NCI-H82 (cell line): ENCODE data around the gene LRRC75A.
"Not testable (repeated sequence)": the region's sequence is repeated elsewhere in the genome, so short reads cannot be mapped to it uniquely, and the experiment has no call there.

Experiments
- DNase-seq: peaks from one replicate; lab custom pipeline; 2025; lab: John Stamatoyannopoulos, UW

The LRRC75A gene

DNA sequence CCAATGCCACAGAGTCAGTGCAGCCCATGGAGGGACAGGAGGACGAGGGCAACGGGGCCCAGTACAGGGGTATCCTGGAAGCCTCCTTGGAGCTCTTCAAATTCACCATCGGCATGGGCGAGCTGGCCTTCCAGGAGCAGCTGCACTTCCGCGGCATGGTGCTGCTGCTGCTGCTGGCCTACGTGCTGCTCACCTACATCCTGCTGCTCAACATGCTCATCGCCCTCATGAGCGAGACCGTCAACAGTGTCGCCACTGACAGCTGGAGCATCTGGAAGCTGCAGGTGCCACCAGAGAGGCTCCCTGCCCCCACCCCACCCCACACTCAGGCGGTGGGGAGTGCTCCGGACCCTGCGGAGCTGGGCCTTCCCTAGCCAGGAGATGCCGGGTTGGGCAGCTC lies 60.0 kb downstream of the LRRC75A start:
- DNase-seq: no peak

DNA sequence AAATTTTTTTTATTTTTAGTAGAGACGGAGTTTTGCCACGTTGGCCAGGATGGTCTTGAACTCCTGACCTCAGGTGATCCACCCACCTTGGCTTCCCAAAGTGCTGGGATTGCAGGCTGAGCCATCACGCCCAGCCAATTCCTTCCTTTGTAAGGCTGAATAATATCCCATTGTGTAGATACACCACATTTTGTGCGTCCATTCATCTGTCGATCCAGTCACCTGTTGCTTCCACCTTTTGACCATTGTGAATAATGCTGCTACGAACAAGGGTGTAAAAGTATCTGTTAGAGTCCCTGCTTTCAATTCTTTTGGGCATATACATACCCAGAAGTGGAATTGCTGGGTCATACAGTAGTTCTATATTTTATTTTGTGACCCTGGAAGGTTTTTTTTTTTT lies 61.3 kb downstream of the LRRC75A start:
- no peak for DNase-seq

DNA sequence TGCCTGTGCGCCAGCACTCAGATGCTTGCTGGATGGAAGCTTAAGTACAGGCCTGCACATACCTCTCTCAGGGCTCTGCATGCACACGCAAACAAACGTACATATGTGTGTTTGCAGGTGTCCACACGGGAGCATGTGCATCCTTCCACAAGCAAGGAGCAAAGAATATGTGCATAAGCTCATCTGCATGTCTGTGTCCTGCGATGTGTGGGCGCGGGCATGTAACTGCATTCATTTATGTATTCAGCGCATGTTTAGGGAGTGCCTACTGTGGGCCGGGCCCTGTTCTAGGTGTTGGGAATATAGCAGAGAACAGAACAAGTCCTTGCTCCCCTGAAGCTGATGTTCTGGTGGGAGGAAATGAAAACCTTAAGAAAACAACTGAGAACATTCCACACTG lies 62.9 kb downstream of the LRRC75A start:
- DNase-seq: no peak

DNA sequence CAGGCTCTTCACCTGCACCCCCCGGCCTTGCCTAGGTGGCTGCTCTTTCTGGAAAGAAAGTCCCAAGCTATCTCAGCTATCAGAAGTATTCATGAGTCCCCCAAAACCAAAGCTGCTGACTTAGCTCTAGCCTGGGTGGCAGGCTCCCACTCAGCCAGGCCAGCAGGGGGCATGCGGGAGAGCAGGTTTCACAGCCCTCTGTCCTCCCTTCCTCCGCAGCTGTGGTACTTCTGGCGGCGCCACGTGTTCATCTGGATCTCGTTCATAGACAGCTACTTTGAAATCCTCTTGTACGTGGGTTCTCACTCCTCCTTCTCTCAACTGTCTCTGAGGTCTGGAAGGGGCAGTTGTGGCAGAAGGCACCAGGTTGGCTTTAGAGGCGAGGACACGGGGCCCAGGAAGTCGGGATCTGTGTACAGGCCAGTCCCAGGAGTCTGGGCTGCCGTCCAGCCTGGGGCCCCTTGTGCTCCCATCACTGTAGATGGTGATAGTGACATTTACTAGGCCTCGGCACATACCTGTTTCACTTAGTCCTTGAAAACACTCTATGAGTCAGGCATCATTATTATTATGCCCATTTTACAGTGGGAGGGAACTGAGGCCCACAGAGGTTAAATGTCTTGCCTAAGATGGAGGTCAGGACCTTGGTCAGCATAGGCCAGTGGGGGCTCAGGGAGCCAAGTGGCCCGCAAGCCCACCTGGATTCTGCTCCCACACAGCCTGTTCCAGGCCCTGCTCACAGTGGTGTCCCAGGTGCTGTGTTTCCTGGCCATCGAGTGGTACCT lies 63.7 kb downstream of the LRRC75A start:
- DNase-seq: peak; percentile 94

DNA sequence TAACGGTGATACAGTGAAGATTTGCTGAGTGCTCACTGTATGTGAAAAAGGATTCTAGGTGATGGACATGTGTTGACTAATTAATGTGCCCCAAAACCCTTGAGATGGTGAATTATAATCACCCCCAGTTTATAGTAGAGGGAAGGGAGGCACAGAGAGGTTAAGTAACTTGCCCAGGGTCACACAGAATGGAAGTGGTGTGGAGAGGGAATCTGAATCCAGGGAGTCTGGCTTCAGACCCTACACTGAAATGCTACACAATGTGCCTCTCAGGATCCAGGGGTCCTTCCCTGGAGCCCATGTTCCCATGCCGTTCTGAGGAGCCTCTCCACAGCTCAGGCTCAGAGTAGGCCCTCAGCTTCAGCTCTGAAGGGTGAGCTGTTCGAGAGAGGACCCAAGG lies 65.0 kb downstream of the LRRC75A start:
- DNase-seq: no peak

DNA sequence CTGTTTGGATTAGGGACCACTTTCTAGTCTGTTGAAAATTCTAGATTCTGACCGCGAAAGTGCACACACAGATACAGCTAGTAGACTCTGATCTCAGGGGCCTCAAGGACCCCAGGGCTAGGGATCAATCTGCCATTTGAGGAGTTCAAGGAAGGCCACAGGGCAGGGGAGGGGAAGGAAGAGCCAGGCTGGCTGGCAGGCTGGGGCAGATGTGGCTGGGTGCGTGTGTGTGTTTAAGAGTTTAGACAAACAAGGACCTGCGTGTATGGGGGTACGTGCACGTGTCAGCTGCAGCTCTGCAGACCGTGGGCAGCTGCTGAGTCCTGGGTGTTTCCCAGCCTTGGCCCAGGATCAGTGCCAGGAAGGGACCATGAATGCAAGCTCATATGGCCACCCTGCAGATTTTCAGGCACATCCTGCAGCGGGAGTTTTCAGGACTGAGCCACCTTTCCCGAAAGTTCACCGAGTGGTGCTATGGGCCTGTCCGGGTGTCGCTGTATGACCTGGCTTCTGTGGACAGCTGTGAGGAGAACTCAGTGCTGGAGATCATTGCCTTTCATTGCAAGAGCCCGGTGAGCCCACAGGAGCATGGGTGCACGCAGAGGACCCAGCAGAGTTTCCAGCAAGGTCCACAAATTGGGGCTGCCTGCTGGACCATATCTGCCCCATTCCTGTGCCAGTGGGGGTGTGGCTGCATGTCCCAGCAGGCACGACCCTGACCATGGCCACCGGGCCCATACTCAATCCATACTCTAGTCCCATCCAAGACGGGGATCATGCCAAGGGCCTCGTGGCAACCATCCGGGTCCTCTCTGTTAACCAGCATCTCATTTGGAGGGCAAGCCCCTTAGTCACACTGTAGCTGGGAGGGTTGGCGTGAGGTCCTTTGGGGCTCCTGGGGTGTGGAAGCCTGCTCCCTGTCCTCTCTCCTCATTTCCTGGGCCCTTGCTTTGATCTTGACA lies 66.0 kb downstream of the LRRC75A start:
- peak; percentile 52 for DNase-seq

DNA sequence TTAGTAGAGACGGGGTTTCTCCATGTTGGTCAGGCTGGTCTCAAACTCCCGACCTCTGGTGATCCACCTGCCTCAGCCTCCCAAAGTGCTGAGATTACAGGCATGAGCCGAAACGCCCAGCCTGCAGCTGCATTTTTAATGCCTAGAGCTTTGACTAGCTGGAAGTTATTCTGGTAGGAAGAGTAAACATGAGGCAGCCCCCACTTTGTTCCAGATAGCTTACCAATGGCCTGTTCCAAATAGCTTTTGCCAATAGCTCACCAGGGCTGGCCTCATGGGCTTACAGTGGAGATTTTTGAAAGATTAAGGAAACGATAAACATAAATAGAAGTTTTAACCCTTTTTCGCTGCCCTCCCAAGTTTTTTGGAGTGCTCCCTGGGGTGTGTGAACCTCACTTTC lies 66.8 kb downstream of the LRRC75A start:
- DNase-seq: no peak

DNA sequence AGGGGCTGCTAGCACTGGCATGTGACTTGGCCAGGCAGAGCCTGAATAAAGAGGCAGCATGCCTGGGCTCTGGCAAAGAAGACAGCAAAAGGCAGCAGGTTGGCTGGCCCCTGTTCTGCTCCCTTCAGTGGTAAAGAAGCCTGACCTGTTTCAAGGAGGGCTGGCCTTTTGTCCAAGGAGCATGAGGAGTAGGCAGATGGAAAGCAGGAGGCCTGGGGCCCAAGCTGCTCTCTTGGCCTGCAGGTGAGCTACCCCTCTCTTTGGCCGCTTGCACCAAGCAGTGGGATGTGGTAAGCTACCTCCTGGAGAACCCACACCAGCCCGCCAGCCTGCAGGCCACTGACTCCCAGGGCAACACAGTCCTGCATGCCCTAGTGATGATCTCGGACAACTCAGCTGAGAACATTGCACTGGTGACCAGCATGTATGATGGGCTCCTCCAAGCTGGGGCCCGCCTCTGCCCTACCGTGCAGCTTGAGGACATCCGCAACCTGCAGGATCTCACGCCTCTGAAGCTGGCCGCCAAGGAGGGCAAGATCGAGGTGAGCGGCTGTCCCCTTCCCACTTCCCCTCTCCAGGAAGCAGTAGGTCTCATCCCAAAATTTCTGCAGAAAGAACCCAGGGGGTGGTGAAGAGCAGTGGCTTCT lies 68.6 kb downstream of the LRRC75A start:
- DNase-seq: no peak

DNA sequence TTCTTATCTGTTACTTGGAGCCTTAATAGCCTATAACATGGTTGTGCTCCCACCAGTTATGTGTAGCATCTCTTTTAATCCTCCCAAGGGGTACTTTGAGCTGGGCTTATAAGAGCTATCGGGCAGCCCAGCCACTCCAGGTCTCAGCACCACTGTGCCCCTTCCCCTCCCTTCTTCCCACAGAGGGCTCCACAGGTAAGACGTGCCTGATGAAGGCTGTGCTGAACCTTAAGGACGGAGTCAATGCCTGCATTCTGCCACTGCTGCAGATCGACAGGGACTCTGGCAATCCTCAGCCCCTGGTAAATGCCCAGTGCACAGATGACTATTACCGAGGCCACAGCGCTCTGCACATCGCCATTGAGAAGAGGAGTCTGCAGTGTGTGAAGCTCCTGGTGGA lies 69.6 kb downstream of the LRRC75A start:
- no peak for DNase-seq

DNA sequence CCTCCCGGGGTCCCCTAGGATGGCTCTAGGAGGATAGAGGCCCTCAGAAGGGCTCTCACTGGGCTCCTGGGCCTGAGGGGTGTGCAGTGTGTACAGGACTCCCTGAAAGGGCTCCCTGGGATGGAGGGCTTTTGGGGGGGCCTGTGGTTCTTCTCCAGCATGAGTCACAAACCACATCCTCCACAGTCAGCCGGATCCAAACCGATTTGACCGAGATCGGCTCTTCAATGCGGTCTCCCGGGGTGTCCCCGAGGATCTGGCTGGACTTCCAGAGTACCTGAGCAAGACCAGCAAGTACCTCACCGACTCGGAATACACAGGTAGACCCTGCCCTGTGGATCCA lies 72.1 kb downstream of the LRRC75A start:
- DNase-seq: no peak

DNA sequence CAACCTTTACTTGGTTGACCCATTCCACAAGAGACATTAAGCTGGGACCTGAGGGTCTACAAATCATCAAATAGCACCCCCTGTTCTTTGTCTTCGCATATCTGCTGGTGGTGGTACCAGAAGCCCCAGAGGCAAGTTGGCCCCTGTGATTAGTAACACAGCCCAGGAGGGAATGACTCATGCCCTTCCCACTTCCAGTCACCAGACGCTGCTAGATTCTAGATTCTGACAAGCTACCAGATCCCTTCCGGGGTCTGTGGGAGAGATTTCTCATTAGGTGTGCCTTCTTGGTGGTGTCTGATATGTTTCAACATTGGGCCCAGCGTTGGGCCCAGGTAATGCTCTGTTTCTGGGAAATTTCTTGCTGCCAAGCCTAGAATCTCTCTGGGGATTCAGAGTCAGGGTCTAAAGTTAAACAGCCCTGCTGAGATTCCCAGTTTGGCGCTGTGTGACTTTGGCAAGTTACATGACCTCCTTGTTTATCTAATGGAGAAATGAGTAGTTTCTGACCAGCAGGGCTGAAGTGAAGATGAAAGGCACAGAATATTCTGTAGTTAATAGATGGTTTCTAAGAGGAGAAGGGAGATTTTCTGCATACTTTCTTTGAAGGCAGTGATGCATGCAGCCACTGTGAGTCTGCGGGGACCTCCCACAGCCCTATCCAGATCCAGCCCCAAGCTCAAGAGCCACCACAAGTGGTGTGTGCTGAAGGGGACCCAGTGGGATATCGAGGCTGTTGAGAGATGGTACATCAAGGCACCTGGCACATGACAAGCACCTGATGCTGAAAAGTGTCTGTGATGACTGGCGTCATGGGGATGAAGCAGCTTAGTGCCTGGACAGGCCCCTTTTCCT lies 72.7 kb downstream of the LRRC75A start:
- DNase-seq: no peak

DNA sequence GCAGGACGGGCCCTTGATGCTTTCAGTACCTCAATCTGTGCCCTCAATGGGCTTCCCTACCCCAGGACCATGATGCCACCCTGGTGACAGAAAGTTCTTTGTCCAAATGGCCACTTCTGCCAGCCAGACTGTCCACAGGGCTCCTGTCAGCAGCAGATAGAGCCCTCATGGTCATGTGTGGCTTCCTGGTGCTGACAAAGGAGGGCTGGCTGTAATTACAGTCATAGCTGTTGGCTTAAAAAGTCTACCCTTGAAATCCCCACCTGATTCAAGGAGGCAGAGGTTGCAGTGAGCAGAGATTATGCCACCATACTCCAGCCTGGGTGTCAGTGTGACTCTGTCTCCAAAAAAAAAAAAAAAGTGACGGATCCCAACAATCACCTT lies 73.3 kb downstream of the LRRC75A start:
- no peak for DNase-seq

DNA sequence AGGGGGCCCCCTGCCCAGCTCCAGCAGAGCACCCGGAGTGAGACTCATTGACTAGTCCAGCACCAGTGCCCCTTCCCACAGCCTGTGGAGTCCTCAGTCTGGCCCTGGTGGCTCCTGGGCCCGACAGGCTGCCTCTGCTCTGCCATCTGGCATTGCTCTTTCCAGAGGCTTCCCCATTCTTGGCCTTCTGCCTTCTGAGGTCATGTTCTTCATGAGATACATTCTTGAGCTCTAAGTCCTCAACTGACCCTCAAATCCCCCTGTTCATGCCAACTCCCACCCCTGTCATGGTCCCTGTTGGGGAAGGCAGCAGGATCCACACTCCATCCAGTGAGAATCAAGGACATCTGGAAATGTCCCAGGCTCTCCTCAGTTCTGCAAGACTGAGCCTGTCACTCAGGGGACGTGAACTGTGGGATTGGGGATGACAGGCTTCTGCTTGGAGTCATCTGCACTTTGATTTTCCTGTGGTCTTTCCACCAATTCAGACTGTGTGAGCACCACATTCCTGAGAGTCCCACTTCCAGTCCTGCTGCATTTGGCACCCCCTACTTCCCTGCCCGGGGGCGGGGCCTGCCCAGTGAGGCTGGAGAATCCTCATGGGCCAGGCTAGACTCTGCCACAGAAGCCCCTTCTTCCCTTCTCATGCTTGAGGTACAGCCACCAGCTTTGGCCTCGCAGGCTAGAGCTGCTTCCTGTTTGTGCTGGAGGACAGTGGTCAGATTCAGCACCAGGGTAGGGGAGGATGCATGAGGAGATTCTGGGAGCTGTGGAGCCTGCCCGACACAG lies 73.9 kb downstream of the LRRC75A start:
- peak; percentile 57 for DNase-seq

DNA sequence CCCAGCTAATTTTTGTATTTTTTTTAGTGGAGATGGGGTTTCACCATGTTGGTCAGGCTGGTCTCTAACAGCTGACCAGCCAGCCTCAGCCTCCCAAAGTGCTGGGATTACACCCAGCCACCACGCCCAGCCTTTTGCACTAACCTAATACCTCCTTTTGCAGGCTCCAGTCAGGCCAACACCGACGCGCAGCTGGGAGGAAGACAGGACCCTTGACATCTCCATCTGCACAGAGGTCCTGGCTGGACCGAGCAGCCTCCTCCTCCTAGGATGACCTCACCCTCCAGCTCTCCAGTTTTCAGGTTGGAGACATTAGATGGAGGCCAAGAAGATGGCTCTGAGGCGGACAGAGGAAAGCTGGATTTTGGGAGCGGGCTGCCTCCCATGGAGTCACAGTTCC lies 74.6 kb downstream of the LRRC75A start:
- no peak for DNase-seq

DNA sequence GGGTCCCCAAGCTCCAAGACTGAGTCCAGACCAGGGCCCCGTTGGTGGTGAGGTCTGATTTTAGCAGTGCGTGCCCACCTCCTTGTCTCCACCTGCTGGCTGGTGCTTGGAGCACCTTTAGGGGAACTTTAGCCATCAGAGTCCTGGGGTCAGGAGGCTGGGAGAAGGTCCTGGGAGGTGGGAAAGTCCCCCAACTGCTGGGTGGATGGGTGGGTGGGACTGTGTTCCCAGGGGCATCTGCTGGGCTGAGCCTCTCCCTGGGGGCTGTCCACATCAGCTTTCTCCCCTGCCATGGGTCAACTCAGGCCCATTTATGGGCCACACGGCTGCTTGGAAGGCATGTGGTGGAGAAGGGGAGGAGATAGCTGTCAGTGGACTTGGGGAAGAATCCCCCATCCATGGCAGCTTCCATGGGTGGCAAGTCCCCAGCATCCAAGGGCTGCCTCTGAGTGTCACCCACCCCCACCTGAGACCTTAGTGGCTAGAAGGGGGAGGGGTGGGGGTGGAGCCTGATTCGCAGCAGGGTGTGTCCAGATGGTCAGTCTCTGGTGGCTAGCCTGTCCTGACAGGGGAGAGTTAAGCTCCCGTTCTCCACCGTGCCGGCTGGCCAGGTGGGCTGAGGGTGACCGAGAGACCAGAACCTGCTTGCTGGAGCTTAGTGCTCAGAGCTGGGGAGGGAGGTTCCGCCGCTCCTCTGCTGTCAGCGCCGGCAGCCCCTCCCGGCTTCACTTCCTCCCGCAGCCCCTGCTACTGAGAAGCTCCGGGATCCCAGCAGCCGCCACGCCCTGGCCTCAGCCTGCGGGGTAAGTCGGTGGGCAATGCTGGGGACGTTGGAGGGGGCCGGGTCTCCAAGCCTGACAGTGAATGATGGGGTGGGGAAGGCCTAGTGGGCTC lies 76.7 kb downstream of the LRRC75A start, which contains the start of gene TRPV2:
TSS of gene TRPV2 (plus strand) at position 541 of the 894 bp plus-strand sequence. CDS start 2,098 bp downstream, outside the sequence.
- DNase-seq: peak; percentile 55

DNA sequence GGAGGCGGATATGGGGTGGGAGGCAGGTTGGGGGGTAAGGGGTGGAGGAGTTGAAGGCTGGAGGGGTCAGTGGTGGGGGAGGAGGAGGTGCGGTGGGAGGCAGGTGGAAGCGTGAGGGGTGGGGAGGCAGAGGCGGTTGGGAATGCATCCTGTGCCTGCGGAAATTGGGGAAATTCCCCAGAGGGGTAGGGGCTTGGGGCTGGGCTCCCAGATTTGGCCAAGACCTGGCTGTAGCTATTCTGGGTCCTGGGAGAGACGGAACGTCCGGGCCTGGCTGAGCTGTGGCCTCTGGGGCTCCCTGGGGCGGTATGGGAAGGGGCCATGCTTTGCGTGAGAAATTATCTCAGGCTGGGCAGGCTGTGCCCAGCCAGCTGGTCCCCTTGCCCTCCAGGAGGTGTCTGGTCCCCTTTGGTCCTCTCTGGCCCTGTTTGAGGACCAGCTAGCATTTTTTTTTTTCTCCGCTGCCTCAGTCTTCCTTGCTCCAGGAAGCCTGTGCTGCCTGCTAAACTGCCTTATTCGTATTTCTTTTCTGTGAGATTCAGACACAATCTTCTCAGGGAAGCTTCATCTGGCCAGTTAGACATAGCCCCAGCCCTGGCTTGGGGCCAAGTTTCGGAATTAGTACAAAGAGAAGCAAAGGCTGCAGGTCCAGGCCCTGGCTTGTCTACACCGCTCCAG lies 83.9 kb downstream of the LRRC75A start:
- peak; percentile 96 for DNase-seq

DNA sequence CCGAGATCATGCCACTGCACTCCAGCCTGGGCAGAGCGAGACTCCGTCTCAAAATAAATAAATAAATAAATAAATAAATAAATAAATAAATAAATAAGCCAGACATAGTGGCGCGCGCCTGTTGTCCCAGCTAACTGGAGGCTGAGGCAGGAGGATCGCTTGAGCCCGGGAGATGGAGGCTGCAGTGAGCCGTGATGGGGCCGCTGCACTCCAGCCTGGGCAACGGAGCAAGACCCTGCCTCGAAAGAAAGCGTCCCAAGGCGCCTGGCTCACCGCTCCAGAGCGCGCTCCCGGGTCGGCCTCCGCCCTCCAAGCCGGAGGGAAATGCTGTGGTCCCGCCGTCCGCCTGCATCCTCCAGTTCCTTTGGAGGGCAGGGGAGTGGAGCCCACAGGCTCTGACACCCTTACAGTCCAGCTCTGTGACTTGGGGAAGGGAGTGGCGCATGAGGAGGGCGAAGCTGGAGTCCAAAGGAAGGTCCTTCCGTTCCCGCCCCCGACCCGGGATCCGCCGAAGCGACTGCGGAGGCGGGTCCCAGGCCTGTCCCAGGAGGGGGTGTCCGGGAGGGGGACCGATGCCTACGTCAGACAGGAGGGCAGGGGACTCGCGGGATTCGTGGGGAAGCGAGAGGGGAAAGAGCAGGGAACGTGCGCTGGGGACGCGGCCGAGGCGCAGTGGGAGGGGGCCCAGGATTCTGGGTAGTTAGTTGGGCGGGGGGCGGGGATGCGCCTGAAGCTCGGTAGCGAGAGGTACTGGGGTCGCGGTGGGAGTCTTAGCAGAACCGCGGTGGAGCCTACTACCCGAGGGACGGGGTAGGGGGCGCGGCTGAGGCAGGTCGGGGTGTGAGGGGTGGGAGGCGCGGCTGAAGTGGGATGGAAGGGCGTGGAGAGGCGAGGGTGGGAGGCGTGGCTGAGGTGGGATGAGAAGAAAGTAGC lies 85.0 kb downstream of the LRRC75A start:
- peak; percentile 85 for DNase-seq

DNA sequence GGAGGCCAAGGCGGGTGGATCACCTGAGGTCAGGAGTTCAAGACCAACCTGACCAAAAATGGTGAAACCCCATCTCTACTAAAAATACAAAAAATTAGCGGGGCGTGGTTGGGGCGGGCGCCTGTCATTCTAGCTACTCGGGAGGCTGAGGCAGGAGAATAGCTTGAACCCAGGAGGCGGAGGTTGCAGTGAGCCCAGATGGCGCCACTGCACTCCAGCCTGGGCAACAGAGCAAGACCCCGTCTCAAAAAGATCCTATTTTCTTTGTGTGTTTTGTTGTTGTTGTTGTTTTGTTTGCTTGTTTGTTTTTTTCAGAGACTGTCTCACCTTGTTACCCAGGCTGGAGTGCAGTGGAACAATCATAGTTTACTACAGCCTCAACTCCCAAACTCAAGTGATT lies 88.1 kb downstream of the LRRC75A start:
- not testable (repeated sequence) for DNase-seq
